Measurements from ENCODE around the gene PCLO.

Gene PCLO

GRCh38 chr7:82841828-82842227, 320.9 kb downstream of the PCLO start:
- Histone ChIP-seq H3K4me3 (ENCODE audit: low read depth, low read length) (no peak overlapping the region), H3K27me3 (no peaks in the 10 kb centered on the region), H3K4me1 (peaks cover 11% of the 10 kb centered on the region), H3K9me3 (no peaks in the 10 kb centered on the region; the same call in 1 of the 2 replicates), H3K36me3 (no peaks in the 10 kb centered on the region)
- DNase-seq, result no peak
- no peak for TF ChIP-seq CTCF (IDR thresholded peaks at IDR 0.05; ENCODE audit: low read depth, low read length)

- TF ChIP-seq CTCF (IDR thresholded peaks at IDR 0.05; ENCODE audit: low read depth, low read length), result no peak
- H3K4me1 ChIP-seq, result peaks cover 11% of the 10 kb centered on the region
- no peak overlapping the region for H3K4me3 ChIP-seq (ENCODE audit: low read depth, low read length)
- H3K27me3 ChIP-seq, result no peaks in the 10 kb centered on the region
- H3K36me3 ChIP-seq, result no peaks in the 10 kb centered on the region
- no peak for DNase-seq
- no peaks in the 10 kb centered on the region; the same call in 1 of the 2 replicates for H3K9me3 ChIP-seq
These were observed 322.6 kb downstream of the PCLO start for GRCh38 chr7:82840061-82840460.

GRCh38 chr7:82839555-82839954, 323.1 kb downstream of the PCLO start:
- TF ChIP-seq CTCF (IDR thresholded peaks at IDR 0.05; ENCODE audit: low read depth, low read length), result no peak
- Histone ChIP-seq H3K4me1 (peaks cover 11% of the 10 kb centered on the region), H3K36me3 (no peaks in the 10 kb centered on the region), H3K4me3 (ENCODE audit: low read depth, low read length) (peak overlapping the region; percentile 26), H3K27me3 (no peaks in the 10 kb centered on the region), H3K9me3 (no peaks in the 10 kb centered on the region; the same call in 1 of the 2 replicates)
- peak; percentile 11 for DNase-seq

GRCh38 chr7:82839063-82839462, 323.6 kb downstream of the PCLO start:
- DNase-seq, result no peak
- no peak for TF ChIP-seq CTCF (IDR thresholded peaks at IDR 0.05; ENCODE audit: low read depth, low read length)
- peak overlapping the region; percentile 26 for H3K4me3 ChIP-seq (ENCODE audit: low read depth, low read length)
- no peaks in the 10 kb centered on the region for H3K36me3 ChIP-seq
- H3K4me1 ChIP-seq, result peaks cover 11% of the 10 kb centered on the region
- H3K9me3 ChIP-seq, result no peaks in the 10 kb centered on the region; the same call in 1 of the 2 replicates
- H3K27me3 ChIP-seq, result no peaks in the 10 kb centered on the region

GRCh38 chr7:82838314-82838713, 324.4 kb downstream of the PCLO start:
- Histone ChIP-seq H3K27me3 (no peaks in the 10 kb centered on the region), H3K4me1 (peaks cover 11% of the 10 kb centered on the region), H3K36me3 (no peaks in the 10 kb centered on the region), H3K9me3 (no peaks in the 10 kb centered on the region; the same call in 1 of the 2 replicates), H3K4me3 (ENCODE audit: low read depth, low read length) (peak overlapping the region; percentile 21)
- no peak for DNase-seq
- no peak for TF ChIP-seq CTCF (IDR thresholded peaks at IDR 0.05; ENCODE audit: low read depth, low read length)

- Histone ChIP-seq H3K27me3 (no peaks in the 10 kb centered on the region), H3K4me1 (no peaks in the 10 kb centered on the region; the same call in 1 of the 2 replicates), H3K4me3 (ENCODE audit: low read depth, low read length) (no peak overlapping the region), H3K36me3 (no peaks in the 10 kb centered on the region), H3K9me3 (no peaks in the 10 kb centered on the region)
- DNase-seq, result no peak
- TF ChIP-seq CTCF (IDR thresholded peaks at IDR 0.05; ENCODE audit: low read depth, low read length), result no peak
These were observed 339.6 kb downstream of the PCLO start for GRCh38 chr7:82823073-82823472.

Data from BE2C (cell line).